GM23248 (cell line): ENCODE results near the gene NTRK2.

Experiments
- EZH2 ChIP-seq: fragments of 200-600 bp; sonication (generic); IDR thresholded peaks from 2 replicates; pipeline ENCODE4 v1.6.1; 2018; ENCODE audit warnings: antibody characterized with exemption, mild to moderate bottlenecking; ENCODE audit not compliant: insufficient read depth, poor library complexity, severe bottlenecking
- EZH2phosphoT487 ChIP-seq: fragments of 200-600 bp; sonication (generic); IDR thresholded peaks from 2 replicates; pipeline ENCODE4 v1.6.1; 2018; ENCODE audit warnings: antibody characterized with exemption, moderate library complexity, mild to moderate bottlenecking, low read depth; ENCODE audit not compliant: insufficient read depth

DNA sequence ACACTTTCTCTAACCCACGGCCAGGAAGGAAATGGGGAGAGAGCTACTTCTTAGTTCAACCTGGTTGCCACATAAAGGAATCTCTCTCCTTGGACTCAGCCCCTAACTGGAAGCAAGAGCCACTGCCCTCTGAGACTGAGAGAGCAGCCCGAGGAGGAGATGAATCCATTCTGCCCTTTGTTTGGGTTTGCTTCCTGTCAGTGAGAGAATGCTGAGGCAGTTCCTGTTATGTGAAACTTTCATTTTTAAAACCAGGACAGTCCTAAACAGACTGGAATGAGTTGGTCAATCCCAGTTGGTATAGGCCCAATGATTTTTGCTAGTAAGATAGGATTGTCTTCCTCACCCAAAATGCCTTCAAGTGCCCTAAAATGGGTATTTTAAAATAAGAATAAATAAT is 205.1 kb downstream of the NTRK2 start:
- TF ChIP-seq EZH2 (no peak), EZH2phosphoT487 (no peak)
